Measurements from ENCODE around the gene RAB11FIP5.
"Not testable (repeated sequence)": the region's sequence is repeated elsewhere in the genome, so short reads cannot be mapped to it uniquely, and the experiment has no call there.

RAB11FIP5 gene

GRCh38 chr2:73103018-73103542, 9.7 kb downstream of the RAB11FIP5 start:
- DNase-seq (ENCODE audit: low read depth), result no peak
- no peak overlapping the region for H3K4me3 ChIP-seq (ENCODE audit: control insufficient read depth, low read depth, low read length)
- TF ChIP-seq, protein P1, sequence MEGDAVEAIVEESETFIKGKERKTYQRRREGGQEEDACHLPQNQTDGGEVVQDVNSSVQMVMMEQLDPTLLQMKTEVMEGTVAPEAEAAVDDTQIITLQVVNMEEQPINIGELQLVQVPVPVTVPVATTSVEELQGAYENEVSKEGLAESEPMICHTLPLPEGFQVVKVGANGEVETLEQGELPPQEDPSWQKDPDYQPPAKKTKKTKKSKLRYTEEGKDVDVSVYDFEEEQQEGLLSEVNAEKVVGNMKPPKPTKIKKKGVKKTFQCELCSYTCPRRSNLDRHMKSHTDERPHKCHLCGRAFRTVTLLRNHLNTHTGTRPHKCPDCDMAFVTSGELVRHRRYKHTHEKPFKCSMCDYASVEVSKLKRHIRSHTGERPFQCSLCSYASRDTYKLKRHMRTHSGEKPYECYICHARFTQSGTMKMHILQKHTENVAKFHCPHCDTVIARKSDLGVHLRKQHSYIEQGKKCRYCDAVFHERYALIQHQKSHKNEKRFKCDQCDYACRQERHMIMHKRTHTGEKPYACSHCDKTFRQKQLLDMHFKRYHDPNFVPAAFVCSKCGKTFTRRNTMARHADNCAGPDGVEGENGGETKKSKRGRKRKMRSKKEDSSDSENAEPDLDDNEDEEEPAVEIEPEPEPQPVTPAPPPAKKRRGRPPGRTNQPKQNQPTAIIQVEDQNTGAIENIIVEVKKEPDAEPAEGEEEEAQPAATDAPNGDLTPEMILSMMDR (IDR thresholded peaks at IDR 0.05; ENCODE audit: control insufficient read depth, insufficient read depth, low read depth, low read length, missing control alignments), result no peak

DNA sequence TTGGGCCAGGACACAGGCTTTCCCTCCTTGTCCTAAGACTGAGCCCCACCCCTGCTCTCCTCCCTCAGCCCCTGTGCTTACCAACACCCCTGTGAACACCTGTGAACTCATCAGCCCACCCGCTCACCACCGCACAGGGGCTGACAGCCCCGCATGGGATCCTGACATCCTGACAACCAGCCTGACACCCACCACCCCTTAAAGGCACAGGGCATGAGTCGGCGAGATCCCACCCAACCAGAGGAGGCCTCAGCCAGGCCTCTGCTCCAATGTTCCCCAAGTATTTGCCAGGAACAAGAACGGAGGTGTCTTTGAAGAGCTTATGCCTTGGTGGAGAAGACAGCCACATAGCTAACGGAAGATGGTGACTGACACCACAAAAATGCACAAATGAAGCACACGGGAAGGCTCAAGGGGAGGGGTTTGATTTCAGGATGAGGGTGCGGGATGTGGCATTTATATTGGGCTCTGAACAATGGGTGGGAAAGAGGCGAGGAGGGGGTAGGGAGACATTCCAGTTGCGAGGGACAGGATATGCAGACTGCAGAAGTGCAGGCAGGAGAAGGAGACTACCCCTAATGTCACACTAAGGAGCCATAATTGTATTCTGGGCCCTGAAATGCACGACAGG, 11.0 kb downstream of the RAB11FIP5 start:
- no peak overlapping the region for H3K4me3 ChIP-seq (ENCODE audit: control insufficient read depth, low read depth, low read length)
- no peak for DNase-seq (ENCODE audit: low read depth)
- TF ChIP-seq, protein P1 (IDR thresholded peaks at IDR 0.05; ENCODE audit: control insufficient read depth, insufficient read depth, low read depth, low read length, missing control alignments), result no peak

GRCh38 chr2:73100956-73101355, 11.8 kb downstream of the RAB11FIP5 start:
- no peak overlapping the region for H3K4me3 ChIP-seq (ENCODE audit: control insufficient read depth, low read depth, low read length)
- TF ChIP-seq, protein P1 (IDR thresholded peaks at IDR 0.05; ENCODE audit: control insufficient read depth, insufficient read depth, low read depth, low read length, missing control alignments), result no peak
- no peak for DNase-seq (ENCODE audit: low read depth)

- no peak overlapping the region for H3K4me3 ChIP-seq (ENCODE audit: control insufficient read depth, low read depth, low read length)
- no peak for DNase-seq (ENCODE audit: low read depth)
- TF ChIP-seq, protein P1 (IDR thresholded peaks at IDR 0.05; ENCODE audit: control insufficient read depth, insufficient read depth, low read depth, low read length, missing control alignments), result no peak
These were observed 13.3 kb downstream of the RAB11FIP5 start for GRCh38 chr2:73099486-73099885.

GRCh38 chr2:73095910-73096309, 16.8 kb downstream of the RAB11FIP5 start:
- DNase-seq (ENCODE audit: low read depth), result no peak
- H3K4me3 ChIP-seq (ENCODE audit: control insufficient read depth, low read depth, low read length), result no peak overlapping the region
- TF ChIP-seq, protein P1 (IDR thresholded peaks at IDR 0.05; ENCODE audit: control insufficient read depth, insufficient read depth, low read depth, low read length, missing control alignments), result no peak

- H3K4me3 ChIP-seq (ENCODE audit: control insufficient read depth, low read depth, low read length); DNase-seq (ENCODE audit: low read depth): not testable (repeated sequence)
These were observed 19.0 kb downstream of the RAB11FIP5 start for GRCh38 chr2:73093601-73094218.

GRCh38 chr2:73092146-73092783, 20.5 kb downstream of the RAB11FIP5 start:
- no peak overlapping the region for H3K4me3 ChIP-seq (ENCODE audit: control insufficient read depth, low read depth, low read length)
- TF ChIP-seq, protein P1 (IDR thresholded peaks at IDR 0.05; ENCODE audit: control insufficient read depth, insufficient read depth, low read depth, low read length, missing control alignments), result no peak
- no peak for DNase-seq (ENCODE audit: low read depth)

All from AG09309 (cell line).